ENCODE data around the gene IGSF23.
"Not testable (repeated sequence)": the region's sequence is repeated elsewhere in the genome, so short reads cannot be mapped to it uniquely, and the experiment has no call there.

Gene IGSF23

DNA sequence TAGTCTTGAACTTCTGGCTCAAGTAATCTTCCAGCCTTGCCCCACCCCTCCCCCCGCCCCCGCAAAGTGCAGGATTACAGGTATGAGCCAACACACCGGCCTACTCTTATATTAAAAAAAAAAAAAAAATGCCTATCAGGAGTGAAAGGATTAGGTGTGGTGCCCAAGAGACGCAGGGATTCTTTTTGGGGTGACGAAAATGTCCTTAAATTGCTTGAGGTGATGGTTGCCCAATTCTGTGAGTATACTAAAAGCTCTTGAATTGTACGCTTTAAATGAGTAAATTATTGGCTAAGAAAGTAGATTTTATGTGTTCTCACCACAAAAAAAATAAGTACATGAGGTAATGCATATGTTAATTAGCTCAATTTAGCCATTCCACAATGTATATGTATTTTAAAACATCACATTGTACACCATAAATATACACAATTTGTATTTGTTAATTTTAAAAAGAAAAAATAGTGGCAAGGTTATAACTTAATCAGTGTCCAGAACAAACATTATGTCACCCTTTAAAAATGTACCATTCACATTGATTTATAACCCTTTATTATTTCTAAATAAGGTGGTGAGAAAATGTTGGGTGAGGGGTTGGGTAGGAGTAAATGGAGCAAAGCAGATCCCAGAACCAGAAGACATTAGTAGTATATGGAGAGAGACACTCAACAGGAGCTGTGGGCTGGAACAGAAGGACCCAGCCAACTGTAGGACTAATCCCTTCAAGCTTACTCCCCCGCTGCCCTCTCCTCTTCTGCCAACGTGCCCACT is 3.9 kb downstream of the IGSF23 start:
- DNase-seq, result no peak

DNA sequence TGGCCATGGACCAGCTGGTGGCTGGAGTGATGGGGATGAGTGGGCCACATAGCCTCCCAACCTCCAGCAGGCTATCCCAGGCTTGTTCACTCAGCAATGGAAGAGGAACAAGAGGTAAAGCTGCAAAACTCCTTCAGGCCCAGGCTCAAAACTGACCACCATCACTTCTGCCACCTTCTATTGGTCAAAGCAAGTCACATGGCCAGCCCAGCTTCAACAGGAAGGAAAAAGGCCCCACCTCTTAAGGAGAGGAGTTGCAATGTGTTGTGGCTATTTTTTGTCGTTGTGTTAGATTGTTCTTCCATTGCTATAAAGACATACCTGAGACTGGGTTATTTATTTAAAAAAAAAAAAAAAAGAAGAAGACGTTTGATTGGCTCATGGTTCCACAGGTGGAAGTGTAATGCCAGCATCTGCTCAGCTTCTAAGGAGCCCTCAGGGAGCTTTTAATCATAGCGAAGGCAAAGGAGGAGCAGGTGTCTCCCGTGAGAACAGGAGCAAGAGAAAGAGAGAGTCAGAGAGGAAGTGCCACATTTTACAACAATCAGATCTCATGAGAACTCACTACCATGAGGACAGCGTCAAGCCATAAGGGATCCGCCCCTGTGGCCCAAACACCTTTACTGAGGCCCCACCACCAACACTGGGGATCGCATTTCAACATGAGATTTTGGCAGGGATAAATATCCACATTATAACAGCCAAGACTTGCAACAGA is 5.4 kb downstream of the IGSF23 start:
- no peak for DNase-seq

DNA sequence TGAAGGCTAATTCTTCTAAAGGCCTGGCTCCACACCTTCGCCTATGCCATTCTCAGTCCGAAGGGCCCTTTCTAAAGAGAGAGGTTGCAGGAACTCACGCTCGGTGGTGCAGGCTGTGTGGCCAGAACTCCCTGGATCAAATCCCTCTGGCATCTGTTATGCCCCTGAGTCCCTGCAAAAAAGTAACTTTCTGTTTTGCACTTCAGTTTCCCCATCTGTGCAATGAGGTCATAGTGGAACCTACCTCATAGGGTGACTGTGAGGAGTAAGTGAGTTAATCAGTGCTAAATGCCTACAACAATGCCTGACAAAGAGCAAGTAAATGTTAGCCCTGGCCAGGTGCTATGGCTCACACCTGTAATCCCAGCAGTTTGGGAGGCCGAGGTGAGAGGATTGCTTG is 7.3 kb downstream of the IGSF23 start:
- DNase-seq, result no peak

DNA sequence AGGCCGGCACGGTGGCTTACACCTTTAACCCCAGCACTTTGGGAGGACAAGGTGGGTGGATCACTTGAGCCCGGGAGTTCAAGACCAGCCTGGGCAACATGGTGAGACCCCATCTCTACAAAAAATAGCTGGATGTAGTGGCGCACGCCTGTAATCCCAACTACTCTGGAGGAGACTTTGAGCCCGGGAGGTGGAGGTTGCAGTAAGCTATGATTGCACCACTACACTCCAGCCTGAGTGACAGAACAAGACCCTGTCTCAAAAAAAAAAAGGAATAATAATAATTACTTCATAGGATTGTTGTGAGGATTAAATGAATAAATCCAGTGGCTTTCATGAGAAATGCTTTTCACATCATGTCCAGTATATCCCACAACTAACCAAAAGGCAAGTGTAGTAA is 8.0 kb downstream of the IGSF23 start:
- DNase-seq, result no peak

DNA sequence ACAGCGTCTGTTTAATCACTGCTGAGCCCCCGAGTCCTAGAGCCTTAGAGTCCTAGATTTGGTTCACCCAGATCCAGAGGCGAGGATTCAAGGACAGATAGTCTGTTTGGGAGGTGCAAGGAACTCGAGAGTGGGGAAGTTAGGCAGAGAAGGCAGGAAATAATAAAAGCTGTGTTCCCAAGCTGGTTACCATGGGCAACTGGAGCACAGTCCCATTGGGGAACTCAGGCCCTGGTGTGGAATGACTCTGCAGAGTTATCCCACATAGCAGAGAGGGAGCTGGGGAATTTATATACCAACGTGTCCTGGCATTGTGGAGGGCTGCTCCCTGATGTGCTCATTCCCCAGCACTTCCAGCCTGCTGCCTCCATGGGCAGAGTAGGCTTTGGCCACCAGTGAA is 9.7 kb downstream of the IGSF23 start:
- no peak for DNase-seq

DNA sequence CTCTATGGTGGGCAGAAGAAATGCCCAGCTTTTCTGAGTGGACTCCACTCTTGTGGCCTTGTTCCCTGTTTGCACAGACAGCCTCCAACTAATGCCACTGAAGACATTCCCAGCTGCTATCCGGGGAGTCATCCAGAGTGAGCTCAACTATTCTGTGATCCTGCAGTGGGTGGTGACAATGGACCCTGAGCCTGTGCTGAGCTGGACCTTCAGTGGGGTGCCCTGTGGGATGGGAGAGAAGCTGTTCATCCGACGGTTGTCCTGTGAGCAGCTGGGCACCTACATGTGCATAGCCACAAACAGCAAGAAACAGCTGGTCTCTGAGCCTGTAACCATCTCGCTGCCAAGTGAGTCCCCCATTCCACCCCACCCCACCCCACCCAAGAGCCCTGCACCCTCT is 10.3 kb downstream of the IGSF23 start:
- DNase-seq, result no peak

DNA sequence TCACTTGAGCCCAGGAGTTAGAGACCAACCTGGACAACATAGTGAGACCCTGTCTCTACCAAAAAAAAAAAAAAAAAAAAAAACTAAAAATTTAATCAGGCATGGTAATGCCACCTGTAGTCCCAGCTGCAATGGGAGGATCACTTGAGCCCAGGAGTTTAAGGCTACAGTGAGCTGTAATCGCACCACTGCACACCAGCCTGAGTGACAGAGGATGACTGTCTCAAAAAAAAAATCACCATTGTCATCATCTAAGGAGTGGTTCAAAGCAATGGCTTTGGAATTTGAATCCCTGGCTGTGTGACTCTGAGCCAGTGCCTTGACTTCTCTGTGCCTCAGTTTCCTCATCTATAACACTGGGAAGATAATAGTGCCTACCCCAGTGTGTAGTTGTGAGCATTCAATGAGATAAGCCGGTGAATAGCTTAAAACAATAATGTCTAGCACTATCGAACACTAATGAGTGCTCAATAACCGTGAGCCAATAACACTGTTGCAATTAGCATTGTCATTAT is 11.5 kb downstream of the IGSF23 start:
- no peak for DNase-seq

DNA sequence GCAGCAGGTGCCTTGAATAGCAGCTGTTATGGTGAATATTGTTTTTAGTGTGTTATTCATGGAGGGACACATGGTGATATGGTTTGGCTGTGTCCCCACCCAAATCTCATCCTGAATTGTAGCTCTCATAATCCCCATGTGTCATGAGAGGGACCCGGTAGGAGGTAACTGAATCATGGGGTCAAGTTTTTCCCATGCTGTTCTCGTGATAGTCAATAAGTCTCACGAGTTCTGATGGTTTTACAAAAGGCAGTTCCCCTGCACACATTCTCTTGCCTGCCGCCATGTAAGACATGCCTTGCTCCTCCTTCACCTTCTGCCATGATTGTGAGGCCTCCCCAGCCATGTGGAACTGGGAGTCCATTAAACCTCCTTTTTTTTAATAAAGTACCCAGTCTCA is 12.3 kb downstream of the IGSF23 start:
- DNase-seq, result not testable (repeated sequence)

DNA sequence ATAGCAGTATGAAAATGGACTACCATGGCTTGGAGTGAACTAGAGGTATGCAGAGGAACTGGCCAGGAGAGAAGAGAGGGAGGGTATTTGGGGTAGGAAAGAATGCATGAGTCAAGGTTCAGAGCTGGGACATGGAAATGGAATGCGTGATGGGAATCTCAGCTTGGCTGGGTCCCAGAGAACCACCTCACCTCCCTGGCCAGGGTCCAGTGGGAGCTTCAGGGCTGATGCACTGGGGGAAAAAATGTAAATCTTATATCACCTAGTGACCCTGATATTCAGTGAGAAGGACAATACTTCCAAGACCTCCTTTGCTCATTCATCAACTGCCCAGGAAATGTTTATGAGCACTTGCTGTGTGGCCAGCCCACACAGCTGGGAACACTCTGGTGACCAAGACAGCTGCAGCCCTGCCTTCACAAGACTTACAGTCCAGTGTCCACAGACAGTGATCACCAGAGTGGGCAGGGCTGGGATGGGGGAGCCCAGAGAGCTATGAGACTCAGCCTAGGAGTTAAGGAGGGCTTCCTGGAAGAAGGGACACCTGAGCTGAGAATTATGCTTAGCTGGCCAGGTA is 12.8 kb downstream of the IGSF23 start:
- peak; percentile 97 for DNase-seq

DNA sequence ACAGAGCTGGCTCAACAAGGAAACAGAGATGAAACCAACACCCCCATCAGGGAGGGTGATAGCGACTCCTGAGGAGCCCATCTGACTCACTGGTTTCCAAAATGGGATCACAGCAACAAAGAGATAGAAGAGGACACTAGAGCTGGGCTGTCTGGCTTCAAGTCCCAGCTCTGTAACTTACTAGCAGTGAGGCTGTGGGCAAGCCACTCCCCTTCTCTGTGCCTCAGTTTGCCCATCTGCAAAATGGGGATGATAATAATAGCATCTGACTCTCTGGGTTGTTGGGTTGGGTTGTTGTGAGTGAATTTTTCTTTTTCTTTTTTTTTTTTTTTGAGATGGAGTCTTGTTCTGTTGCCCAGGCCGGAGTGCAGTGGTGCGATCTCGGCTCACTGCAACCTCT is 14.3 kb downstream of the IGSF23 start:
- no peak for DNase-seq

DNA sequence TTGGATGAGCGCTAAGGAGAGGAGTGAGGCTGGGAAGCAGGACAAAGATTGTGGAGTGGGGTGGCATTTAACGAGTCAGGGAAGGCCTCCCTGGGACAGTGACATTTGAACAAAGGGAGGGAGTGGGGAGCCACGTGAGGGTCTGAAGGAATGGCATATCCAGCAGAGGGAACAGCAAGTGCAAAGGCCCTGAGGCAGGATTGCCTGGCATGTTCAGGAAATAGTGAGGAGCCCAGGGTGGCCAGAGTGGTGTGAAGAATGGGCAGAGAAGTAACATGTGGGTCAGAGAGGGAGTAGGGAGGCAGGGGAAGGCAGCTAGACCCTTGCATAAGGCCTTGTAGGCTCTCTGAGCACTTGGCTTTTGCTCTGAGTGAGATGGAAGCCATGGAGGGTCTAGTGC is 15.4 kb downstream of the IGSF23 start:
- DNase-seq, result no peak

DNA sequence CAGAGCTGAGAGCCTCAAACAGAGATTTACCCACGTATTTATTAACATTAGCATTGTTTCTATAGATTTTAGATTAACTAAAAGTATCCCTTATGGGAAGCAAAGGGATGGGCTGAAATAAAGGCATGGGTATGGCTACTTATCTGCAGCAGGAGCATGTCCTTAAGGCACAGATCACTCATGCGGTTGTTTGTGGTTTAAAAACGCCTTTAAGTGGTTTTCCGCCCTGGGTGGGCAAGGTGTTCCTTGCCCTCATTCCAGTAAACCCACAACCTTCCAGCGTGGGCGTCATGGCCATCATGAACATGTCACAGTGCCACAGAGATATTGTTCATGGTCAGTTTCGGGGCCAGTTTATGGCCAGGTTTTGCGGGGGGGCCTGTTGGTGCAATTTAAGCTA is 18.2 kb downstream of the IGSF23 start:
- DNase-seq, result not testable (repeated sequence)

DNA sequence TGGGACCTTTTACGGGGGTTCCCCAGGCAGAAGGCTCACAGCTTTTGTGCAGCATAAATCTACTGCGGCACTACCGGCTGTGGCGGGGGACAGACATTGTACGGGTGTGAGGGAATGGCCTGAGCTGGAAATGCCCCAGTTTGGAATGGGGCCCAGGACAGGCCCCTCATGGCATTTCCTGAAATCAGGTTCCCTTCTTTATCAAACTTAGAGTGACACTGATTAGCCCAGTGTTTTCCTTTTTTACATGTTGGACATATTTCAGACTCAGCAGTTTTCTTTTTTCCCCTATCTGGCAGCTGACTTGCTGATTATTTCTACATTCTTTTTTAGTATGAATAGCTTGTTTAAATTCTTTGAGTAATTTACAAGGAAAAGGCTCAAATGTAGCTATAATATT is 20.7 kb downstream of the IGSF23 start:
- not testable (repeated sequence) for DNase-seq

DNA sequence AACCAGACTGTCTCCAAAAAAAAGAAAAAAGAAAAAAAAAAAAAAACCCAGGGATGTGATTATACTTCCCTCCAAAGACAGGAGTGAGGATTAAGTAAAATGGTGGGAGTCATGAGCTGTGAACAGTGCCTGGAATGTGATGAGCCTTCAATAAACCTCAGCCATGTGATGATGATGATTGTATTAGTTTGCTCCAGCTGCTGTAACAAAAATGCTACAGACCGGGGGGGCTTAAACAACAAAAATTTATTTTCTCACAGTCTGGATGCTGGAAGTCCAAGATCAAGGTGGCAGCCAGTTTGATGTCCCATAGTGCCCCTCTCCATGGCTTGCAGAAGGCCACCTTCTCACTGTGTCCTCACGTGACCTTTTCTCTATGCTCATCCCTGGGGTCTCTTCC is 21.4 kb downstream of the IGSF23 start:
- DNase-seq, result no peak

DNA sequence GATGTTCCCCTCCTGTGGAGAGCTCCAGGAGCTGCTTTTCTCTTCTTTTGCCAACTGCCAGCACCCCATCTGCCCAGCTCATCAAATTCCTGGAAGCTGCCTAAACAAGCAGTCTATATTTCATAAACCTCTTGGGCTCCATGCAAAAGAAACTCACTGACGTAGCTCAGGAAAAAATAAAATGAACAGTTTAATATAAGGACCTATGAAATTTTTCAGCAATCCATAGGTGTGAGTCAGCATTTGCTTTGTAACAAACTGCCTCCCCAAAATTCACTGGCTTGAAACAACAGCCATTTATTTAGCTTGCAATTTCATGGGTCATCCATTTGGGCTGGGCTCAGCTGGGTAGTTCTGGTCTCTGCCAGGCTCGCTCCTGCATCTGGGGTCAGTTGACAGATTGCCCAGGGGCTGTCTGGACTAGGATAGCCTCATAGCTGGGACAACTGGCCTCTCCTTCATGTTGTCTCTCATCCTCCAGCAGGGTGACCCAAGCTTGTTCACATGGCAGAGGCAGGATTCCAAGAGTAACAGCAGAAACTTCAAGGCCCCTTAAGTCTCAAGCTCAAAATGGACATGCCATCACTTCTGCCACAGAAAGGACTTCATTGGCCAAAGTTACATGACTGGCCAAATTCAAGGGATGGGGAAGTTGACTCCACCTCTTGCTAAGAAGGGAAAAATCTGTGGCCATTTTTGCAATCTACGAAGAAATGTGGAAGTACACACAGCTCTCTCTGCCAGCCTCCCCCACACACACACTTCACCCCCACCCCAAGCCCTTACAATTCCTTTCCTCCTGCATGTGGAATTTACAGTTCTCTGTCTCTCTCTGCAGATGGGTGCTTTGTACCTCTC is 22.4 kb downstream of the IGSF23 start:
- DNase-seq, result peak; percentile 54

DNA sequence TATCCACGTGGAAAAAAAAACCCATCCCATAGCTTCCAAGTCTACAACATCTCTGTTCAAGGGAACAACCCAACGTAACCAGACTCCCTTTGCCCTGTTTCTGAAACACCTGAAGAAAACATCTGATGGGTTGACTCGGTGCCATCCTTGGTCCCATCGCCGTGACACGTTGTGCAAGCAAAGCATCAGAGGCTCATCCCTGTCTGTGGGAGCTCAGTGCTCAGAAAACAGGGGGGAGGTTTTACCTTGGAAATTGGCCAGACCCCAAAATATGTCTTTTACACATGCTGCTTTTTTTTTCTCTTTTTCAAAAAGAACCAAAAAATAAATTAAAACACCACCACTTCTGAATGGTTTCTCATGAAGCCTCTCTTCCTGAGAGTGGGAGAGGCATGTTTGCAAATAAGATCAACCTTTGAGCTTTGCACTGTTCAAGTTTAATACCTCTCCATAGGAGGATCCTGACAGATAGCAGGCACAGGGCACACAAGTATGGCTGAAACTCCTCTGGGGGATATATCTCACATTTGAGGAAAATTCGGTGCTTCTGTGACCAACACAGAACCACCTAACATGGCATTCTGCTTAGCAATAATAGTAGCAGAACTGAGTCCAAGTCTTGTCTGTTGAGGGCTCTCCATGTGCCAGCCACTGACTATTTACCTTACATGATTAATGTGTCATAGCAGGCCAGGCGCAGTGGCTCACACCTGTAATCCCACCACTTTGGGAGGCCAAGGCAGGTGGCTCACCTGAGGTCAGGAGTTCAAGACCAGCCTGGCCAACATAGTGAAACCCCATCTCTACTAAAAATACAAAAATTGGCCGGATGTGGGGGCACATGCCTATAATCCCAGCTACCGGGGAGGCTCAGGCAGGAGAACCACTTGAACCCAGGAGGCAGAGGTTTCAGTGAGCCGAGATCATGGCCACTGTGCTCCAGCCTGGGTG is 23.4 kb downstream of the IGSF23 start:
- DNase-seq, result no peak

DNA sequence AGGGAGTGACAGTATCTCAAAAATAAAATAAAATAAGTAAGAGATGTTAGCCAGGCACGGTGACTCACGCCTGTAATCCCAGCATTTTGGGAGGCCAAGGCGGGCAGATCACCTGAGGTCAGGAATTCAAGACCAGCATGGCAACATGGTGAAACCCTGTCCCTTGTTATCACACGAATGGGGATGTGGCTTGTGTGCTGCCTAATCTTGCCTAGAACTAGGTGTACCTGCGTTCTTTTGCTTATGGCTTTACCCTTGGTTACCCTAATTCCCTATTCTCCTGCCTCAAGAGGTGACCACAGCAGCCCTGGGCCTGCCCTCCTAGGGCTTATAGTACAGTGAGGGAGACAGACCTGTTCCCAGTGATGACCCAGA is 24.0 kb downstream of the IGSF23 start:
- DNase-seq, result no peak

DNA sequence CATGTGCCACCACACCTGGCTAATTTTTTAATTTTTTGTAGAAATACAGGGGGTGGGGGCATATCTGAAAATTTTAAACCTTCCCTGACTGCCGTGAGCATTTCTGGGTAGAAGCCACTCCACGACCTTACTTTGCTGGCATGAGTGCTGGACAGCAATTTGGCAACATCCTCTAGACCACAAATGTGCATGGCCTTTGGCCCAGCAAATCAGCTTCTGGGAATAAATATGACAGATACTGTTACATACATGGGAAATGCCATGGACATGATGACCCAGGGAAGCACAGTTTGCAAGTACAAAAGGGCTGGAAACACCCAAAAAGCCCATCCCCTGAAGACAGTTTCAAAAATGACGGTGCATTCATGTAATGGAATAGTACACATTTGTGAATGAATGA is 27.2 kb downstream of the IGSF23 start:
- peak; percentile 69 for DNase-seq

DNA sequence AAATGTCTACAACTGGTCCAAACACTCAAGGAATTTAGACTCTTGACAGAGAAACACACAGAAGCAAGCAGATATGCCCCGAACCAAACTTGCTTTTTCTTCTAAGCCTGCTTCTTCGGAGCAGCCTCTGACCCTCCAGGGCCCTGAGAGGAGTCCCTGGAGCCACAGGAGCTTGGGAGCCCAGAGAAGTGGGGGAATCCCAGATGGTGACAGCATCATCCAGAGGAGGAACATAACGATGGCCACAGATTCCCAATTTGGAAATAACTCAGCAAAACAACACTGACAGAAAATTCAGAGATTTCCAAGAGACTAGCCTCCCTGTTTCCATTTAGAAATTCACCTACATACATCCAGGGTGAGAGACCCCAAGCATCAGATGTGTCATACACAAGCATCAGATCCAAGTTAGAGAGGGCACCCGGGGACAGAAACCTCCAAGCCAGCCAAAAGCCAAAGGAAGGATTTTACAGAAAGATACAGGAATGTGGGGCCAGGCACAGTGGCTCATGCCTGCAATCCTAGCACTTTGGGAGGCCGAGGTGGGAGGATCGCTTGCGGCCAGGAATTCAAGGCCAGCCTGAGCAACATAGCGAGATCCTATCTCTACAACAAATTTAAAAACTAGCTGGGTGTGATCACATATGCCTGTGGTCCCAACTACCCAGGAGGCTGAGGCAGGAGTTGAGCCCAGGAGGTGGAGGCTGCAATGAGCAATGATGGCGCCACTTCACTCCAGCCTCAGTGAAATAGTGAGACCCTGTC is 28.3 kb downstream of the IGSF23 start:
- DNase-seq, result no peak

DNA sequence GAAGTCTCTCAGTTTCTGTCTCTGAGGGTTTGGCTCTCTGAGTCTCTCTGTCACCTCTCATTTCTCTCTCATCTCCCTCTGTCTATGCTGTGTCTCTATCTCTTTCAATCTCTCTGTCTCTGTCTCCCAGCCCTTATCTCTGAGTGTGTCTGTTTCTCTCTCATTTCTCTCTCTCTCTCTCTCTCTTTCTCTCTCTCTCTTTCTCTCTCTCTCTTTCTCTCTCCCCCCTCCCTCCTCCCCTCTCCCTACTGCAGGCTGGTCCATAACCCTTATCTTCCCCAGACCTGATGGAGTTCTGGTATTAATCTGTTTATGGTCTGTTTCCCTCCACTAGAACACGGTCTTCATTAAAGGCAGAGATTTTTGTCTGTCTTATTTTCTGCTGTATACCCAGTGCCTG is 29.0 kb downstream of the IGSF23 start:
- DNase-seq, result no peak
